HG02981 (cell line): Measurements from ENCODE around the gene AQP5.
A peak's percentile ranks its signal among the peaks of the same experiment; 100 is the strongest.

Experiments
- ATAC-seq: cut with Tn5 transposase; IDR thresholded peaks from one replicate; pipeline ENCODE4 v1.9.1; 2021; ENCODE audit warnings: mild to moderate bottlenecking, moderate library complexity; ENCODE audit not compliant: unreplicated experiment

AQP5 gene

GRCh38 chr12:49963976-49964815, 2.5 kb downstream of the AQP5 start:
- no peak for ATAC-seq

DNA sequence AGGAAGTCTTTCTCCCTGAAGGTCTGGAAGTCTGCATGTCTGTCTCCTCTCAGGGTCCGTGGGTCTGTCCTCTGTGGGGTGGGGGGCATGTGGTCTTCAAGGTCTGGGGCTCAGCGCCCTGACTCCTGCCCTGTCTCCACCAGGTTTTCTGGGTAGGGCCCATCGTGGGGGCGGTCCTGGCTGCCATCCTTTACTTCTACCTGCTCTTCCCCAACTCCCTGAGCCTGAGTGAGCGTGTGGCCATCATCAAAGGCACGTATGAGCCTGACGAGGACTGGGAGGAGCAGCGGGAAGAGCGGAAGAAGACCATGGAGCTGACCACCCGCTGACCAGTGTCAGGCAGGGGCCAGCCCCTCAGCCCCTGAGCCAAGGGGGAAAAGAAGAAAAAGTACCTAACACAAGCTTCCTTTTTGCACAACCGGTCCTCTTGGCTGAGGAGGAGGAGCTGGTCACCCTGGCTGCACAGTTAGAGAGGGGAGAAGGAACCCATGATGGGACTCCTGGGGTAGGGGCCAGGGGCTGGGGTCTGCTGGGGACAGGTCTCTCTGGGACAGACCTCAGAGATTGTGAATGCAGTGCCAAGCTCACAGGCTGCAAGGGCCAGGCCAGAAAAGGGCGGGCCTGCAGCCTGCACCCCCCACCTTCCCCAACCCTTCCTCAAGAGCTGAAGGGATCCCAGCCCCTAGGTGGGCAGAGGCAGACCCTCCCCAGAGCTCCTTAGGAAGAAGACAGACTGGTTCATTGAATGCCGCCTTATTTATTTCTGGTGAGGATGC, 3.4 kb downstream of the AQP5 start:
- no peak for ATAC-seq

DNA sequence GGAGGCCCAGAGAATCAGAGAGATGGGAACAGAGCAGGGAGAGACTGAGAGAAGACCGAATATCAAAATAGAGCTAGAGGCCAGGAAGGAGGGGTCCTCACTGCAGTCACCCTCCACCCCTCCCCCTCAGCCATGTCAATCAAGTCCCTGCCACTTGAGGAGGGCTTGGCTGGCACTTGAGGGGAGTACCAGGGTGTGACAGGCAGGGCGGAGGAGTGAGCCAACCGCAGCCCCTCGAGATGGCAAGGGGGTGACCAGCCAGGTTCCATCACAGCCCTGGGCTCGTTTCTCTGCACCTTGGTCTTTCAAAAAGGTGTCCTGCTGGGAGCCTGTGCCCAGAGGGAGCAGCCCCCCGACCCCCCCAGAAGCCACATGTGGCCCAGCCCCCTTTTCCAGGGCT, 4.2 kb downstream of the AQP5 start:
- ATAC-seq: no peak

GRCh38 chr12:49966511-49967041, 4.9 kb downstream of the AQP5 start:
- ATAC-seq: no peak

DNA sequence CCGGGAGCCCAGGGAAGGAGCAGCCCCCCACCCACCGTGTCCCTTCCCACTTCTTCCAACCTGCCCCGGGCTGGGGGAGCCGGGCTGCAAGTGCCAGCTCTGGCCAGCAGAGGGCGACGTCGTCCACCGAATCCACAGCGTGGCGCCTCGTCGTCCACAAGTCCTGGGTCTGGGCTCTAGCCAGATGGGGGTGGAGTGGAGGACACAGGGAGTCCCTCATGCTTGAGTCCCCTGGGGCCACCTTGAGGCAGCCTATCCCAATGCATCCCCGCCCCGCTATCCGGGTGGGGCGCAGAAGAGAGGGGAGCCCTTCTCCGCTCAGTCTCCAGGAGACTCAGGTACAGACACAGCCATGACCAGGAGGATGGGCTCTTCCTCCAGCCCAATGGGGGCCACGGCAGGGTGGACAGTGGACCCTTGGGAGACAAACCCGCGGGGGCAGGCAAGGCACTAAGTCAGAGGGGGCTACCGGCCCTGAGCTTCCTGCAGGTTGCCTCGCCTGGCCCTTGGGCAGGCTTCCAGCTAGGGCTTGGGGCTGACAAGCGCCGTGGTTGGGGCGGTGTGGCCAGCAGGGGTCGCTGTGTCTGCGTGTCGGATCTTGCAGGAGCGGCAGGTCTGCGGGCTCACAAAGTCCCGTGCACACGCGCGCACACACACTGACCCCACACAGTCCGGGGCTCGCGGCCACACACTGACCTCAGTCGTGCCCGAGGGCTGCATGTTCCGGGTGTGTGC, 5.5 kb downstream of the AQP5 start:
- peak; percentile 67 for ATAC-seq

DNA sequence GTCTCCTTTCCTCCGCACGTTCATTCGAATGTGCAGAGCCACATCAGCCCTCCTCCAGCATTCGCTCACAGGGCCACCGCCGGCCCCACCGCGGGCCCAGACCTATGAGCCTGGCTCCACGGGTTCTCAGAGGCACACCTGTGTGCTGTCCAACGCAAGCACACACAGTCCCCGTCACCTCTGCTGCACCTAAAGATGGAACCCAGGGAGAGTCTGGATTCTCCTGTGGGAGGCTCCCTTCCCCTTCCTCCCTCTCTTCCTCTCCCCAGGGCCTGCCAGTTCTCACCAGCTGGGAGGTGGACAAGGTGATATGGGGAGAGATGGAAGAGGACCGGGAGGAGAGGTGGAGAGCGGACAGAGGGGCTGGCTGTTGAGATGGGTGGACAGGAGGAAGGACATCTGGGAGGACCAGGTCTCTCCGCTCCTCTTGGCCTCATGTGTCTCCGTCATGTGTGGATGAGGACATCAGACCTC, 6.1 kb downstream of the AQP5 start:
- ATAC-seq: no peak

DNA sequence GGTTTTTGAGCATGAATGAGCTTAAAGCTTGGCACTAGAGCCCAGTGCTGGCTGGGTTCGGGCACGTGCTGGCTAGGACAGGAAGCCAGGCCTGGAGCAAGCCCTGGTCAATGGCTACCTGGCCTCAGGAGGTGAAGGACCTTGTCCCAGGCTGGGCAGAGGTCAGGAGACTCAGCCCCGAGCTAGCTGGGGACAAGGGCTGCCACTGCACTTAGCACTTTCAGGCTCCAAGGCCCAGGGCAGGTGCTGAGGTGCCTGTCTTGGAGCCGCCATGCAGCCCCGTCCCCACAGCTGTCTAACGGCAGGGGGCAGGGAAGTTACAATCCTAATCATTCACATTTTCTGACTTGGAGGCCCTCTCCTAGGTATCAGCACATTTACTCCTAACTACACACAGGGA, 6.8 kb downstream of the AQP5 start:
- ATAC-seq: no peak

DNA sequence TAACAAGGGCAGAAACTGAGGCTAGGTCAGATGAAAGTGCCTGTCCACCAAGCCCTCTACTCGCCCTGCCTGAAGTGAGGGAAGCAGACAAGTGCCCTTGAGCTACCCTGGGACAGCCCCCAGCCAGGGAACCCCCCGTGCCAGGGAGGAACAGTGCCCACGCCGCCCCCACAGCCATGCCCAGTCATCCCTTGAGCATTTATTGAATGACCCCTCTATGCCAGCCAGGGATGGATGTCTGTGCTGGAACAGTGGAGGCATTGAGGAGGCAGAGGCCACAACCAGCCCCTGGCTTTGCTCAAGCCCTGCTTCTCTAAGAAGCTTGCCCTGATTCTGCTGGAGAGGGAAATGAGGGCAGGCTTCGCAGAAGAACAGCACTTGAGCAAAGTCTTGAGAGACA, 7.4 kb downstream of the AQP5 start:
- no peak for ATAC-seq

- ATAC-seq: no peak
These were observed 8.2 kb downstream of the AQP5 start for GRCh38 chr12:49969651-49970429.

DNA sequence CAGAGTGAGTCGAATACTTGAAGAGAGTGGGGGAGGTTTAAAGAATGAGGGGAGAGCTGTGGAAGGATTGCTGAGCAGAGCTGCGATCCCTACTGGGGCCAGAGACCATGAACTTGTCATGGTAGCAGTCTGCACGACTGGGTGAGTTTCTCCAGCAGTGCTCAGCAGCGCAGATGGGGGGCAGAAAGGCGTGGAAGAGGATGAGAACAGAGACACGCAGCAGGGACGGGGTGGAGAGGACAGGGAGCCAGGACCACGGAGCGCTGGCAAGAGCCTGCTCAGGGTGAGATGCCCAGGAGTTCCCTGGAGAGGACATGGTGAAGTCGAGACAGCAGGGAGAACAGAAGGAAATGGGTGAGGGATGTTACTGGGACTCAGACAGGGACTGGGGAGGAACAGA, 9.0 kb downstream of the AQP5 start:
- no peak for ATAC-seq

- no peak for ATAC-seq
These were observed 9.5 kb downstream of the AQP5 start for GRCh38 chr12:49971141-49971540.

DNA sequence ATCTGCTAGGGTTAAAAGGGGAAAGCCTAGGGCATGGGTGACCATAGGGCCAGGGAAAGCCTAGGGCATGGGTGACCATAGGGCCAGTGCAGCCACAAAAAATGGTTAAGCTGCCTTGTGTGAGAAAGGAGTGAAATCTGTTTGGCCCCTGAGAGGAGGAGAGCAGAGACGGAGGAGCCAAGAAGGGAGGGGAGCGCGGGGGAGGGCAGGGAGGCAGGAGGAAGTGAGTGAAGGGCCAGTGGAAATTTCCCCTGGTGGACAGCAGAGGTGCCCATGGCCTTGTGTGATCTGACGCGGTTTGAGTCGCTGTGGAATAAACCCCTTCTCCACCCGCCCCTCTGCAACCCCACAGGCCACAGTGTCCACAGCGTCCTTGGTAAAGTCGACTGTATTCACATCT, 10.5 kb downstream of the AQP5 start:
- no peak for ATAC-seq

GRCh38 chr12:49972641-49973360, 11.1 kb downstream of the AQP5 start, which contains the start of gene AQP6:
Gene AQP6, plus strand, starts transcription at chr12:49972947. Its CDS starts 227 bp downstream, at chr12:49973174.
- ATAC-seq: no peak

DNA sequence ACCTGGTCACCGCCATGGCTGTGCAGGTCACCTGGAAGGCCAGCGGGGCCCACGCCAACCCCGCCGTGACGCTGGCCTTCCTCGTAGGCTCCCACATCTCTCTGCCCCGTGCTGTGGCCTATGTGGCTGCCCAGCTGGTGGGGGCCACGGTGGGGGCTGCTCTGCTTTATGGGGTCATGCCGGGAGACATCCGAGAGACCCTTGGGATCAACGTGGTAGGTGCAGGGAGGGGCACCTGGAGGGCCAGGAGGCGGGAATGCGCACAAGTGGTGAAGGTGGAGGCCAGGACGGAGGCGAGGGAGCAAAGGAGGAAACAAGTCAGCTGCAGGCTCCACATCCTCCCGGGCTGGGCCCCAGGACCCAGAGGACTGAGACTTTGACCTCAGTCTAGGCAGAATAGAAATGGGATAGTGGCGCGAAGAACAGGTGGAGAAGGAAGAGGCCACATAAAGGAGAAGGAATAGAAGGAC, 11.7 kb downstream of the AQP5 start:
- no peak for ATAC-seq

- ATAC-seq: no peak
These were observed 12.6 kb downstream of the AQP5 start for GRCh38 chr12:49974231-49974675.

DNA sequence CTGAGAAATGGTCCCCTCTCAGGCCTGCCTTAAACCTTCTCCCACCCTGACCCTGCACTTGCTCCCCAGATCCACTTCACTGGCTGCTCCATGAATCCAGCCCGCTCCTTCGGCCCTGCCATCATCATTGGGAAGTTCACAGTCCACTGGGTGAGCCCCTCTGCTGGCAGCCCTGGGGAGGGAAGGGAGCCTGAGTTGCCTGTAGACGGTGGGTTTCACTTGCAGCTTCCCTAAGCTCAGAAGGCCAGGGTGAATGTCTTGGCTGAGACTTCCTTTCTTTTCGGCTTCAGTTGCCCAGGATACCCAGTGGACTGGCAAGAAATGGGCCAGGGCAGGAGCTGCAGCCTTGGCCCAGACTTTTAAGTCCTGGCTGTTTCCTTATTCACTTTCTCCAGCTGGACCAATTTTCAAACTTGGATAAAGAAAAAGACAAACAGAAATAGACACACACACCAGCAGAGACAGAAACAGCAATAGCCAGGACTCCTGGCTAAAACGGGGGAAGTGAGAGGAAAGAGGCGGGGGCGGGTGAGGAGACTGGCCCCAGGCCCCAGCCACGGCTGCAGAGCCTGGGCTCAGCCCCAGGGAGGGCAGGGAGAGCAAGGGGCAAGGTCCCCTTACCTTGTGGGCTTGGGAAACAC, 13.1 kb downstream of the AQP5 start:
- ATAC-seq: no peak

- ATAC-seq: no peak
These were observed 13.7 kb downstream of the AQP5 start for GRCh38 chr12:49975318-49975761.

- ATAC-seq: no peak
These were observed 14.9 kb downstream of the AQP5 start for GRCh38 chr12:49976557-49976956.

DNA sequence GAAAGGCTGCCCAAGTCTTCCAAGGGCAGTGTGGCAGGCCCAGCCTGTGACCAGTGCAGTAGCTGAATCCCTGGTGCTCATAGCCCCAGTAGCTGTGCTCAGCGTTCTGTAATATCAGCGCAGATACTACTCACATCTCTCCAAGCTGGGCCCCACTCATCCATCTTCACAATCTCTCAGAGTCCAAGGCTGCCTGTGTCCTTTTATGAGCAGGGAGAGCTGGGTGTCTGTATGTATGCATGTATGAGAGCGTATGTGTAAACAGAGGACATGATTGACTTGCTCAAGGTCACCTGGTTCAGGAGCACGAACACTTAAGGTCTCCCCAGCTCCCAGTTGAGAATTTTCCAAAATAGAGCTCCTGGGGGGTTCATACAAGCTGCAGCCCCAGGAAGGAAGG, 16.5 kb downstream of the AQP5 start:
- ATAC-seq: no peak
